HG03139 (cell line): ENCODE data around the gene CSMD2.
"Not testable (repeated sequence)": the region's sequence is repeated elsewhere in the genome, so short reads cannot be mapped to it uniquely, and the experiment has no call there.

Source experiments
- ATAC-seq: cut with Tn5 transposase; IDR thresholded peaks from one replicate; pipeline ENCODE4 v1.9.1; 2021; ENCODE audit not compliant: unreplicated experiment

Gene CSMD2

DNA sequence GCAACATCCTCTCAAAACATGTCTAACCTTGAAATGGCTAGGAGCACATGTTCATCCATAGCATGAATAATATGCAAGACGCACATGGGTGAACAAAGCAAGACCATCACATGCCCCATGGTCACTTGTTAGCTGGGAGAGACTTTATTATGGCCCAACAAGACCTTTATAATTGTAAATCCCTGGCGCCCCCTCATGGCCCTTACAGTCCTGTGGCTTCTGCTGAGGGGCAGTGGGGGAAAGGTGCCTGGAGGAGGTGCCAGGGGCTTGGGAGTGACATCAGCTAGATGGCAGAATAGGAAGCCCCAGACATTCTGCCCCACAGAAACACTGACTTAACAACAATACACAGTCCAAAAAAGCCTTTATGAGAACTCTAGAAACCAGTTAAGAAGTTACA is 51.7 kb downstream of the CSMD2 start:
- no peak for ATAC-seq

DNA sequence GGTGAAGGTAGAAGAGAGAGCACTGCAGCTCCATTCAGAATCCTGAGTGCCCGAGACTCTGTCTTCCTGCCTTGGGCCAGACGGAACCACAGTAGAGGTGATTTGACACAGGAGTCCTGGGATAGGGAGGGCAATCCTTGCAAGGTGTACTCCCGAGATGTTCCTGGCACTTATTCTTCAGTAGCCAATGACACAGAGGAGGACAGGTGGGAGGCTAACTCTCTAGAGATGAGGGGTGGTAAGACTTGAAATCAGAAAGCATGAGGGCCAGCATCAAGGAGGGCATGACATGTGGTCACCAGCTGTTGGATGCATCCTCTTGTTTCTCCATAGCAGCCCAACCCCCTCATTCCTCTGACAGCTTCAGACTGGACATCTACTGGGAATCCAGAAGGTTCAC is 56.3 kb downstream of the CSMD2 start:
- no peak for ATAC-seq

DNA sequence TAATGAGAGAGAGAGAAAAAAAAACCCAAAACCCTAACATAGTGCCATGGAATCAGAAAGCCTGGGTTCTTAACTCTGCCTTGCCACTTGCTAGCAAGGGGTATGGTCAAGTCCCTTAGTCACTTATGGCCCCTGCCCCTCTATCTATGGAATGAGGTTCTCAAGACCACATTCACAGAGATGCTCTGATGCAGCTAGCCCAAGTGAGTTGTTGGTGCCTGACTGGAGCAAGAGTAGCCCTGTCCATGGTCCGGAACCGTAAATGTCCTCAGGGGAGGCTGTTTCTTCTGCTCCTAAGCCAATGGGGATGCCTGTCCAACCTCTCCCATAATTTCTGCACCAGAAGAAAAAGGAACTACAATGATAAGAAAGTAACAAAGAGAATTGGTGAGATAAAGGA is 56.8 kb downstream of the CSMD2 start:
- no peak for ATAC-seq

DNA sequence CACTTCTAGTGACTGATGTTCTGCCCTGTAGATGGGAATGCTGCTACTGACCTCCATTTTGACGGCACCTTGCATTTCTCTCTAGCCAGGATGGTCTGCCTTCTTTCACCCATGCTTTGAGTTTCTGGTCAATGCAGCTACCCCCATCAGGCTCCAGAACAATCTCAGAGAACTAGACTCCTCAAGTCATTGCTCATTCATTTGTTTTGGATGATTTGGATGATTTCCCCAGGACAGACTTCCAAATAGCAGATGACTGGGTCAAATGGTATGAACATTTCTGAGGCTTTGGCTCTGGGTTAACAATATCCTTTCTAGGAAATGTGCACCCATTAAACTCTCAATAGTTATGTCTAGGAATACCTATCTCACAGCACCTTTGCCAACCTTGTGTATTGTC is 63.9 kb downstream of the CSMD2 start:
- no peak for ATAC-seq

DNA sequence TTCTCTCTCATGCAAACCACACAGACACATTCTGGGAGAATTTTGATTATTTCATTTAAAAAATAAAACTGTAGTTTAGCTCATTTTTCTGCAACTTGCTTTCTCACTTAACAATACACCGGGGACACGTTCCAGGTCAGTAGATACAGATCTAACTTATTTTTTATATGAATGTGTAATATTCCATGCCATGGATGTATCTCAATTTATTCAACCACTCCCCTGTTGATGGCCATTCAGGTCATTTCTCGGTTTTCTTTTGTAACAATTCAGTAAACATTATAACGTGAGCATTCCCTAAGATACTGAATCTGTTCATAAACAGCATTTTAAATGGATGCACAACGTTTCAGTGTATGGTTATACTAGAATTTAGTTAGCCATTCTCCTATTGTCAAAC is 64.7 kb downstream of the CSMD2 start:
- no peak for ATAC-seq

DNA sequence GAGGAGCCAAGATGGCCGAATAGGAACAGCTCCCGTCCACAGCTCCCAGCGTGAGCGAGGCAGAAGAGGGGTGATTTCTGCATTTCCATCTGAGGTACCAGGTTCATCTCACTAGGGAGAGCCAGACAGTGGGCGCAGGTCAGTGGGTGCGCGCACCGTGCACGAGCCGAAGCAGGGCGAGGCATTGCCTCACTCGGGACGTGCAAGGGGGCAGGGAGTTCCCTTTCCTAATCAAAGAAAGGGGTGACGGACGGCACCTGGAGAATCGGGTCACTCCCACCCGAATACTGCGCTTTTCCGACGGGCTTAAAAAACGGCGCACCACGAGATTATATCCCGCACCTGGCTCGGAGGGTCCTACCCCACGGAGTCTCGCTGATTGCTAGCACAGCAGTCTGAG is 72.6 kb downstream of the CSMD2 start:
- not testable (repeated sequence) for ATAC-seq

DNA sequence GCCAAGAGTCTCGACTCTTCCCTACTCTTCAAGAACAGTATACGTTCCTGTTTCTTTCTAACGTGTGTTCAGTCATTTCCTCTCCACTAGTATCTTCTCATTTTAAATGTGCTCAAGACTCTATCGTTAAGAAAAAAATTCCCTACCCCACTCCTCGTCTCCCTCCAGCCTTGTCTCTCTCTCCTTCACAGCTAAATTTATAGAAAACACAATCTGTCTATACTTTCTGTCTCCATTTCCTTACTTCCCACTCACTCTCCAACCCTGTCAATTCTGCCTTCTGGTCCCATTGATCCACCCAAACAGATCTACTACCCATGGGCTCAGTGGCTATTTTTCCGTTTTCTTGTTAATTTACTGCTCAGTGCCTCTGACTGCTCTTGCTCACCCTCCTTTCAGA is 75.3 kb downstream of the CSMD2 start:
- ATAC-seq = no peak

DNA sequence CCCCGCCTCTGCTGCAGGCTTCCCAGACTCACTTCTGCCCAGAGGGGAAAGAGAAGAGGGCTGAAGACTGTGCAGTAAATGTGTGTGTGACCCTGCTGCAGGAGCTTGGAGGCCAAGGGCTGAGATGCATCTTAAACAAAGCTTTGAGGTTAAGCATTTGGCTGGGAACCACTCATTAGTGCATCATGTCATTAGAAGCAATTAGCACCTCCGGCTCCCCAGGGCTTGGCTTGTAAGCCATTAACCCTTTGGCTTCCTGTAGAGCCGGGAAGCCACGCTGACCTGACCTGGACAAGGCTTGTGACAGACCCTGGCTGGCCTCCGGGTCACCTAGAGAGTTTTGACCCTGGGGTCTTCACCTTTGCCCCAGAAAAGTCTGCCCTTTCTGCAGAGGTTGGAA is 77.0 kb downstream of the CSMD2 start:
- no peak for ATAC-seq

DNA sequence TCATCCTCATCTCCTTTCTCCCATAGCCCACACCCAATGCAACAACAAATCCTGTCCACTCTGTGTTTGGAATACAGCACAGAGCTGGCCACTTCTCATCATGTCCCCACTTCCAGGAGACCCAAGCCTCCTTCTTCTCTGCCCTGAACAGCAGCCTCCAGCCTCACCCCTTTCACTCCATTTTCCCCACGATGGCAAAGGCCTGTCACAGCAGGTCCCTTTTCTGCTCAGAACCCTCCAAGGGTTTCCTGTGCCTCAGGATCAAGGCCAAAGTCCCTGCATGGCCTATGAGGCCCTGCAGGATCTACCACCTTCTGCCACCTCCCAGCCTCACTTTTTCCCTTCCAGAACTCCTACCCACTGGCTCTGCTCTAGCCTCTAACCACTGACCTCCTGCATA is 78.5 kb downstream of the CSMD2 start:
- ATAC-seq = no peak

DNA sequence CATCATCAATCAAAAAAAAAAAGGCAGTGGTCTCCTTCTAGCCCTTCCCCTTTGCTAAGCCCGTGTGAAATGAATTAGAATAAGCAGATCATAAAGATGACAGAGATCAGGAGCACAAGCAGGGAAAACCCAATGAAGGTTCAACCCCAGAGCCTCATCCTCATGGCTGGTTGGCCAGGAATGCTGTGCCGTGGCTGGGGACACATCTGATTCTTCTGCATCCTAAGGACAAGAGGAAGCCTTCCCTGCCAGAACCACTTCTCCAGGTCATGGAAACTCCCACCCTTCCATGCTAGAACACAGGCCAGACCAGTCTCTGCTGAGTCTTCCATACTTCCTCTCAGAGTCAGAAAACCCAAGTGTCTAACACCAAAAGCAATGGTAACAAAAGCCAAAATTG is 81.1 kb downstream of the CSMD2 start:
- no peak for ATAC-seq

DNA sequence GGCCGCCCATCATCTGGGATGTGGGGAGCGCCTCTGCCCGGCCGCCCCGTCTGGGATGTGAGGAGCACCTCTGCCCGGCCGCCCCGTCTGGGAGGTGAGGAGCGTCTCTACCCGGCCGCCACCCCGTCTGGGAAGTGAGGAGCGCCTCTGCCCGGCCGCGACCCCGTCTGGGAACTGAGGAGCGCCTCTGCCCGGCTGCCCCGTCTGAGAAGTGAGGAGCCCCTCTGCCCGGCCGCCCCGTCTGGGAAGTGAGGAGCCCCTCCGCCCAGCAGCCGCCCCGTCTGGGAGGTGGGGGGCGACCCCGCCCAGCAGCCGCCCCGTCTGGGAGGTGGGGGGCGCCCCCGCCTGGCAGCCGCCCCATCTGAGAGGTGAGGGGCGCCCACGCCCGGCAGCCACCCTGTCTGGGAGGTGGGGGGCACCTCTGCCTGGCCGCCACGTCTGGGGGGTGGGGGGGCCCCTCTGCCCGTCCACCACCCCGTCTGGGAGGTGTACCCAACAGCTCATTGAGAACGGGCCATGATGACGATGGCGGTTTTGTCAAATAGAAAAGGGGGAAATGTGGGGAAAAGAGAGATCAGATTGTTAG is 82.9 kb downstream of the CSMD2 start:
- ATAC-seq = not testable (repeated sequence)

DNA sequence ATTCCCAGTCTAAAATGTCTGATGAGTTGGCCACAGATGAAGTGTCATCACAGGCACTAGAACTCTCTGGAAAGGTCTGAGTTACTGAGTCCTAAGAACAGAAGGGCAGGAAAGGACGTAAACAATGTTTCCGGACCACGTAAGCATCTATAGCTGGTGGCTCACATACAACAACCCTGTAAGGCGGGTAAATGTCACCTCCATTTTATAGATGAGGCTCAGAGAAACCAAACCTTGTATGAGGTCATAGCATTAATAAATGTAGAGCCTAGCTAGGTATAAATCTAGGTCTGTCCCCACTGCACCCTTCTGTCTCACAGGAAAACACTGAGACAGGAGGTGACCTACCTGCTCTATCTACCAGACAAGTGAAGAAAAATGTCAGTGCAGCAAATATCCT is 86.6 kb downstream of the CSMD2 start:
- ATAC-seq = no peak

DNA sequence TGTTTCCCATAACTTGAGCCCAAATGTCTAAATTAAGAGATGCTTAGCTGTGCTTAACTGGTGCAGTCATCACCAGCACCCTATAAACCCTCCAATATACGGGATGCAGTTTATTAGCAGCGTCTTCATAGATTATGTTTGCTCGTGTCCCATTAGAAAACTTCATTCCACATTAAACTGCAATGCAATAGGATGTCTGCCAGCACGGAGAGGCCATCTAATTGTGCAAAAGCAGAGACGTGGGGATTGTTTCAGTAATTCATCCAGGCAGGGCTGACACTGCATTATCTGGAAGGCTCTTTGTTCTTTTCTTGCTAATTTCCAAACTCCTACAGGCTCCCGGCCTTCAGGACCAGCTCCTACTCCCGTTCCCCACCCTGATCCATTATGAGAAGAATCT is 89.5 kb downstream of the CSMD2 start:
- ATAC-seq = no peak

DNA sequence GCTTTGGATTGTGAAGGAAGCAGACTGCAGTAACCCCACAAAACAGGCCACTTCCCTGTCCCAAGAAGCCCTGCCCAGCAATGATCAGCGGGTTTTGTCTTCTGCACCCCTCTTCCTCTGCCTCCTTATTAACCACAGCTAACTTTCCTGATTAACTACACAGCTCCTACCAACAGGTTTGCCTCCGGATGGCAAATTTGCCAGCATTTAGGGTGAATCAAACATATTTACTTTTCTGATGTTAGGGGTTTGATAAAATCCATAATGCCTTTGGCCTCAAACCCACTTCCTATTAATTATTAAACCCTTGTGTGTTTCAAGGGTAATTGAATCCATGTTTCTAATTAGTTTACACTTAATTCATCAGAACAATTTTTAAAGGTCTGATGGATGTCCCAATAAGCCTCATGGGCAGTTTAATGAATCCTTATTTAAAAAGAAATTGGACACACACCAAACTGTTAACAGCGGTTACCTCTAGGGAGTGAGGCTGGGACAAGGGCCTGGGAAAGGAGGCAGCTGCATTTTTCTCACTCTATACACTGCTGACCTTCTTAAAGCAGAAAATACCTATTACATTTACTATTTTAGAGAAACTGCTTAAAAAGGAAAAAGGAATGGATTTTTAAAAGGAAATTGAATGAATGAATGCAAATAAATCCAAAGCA is 91.9 kb downstream of the CSMD2 start:
- ATAC-seq = no peak

DNA sequence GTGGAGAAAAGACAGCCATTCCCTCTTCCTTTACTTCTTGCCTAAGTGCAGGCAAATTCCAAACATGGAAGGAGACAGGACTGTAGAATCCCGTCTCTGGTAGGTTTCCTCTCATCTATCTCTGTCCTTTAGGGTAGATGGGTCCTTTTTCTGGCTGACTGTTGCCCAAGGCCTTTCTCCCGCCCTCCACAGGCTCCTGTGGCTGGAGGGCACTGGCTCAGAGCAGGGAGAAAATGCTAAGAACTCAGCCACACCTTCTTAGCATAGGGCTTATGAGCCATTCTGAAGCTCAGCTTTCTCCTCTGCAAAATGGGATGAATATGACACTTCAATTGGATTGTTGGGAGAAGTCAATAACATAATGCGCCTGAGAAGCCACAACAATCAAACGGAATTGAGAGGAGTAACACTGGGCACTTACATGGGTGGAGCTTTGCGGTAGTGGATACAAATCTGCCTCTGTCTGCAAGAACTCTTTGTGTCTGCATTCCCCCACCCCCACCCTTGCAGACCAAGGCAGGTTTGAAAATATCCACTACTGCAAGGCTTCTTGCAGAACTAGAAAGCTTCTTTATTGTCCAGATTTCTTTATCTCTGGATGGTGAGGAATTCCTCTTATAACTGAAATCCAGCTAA is 94.7 kb downstream of the CSMD2 start:
- no peak for ATAC-seq

DNA sequence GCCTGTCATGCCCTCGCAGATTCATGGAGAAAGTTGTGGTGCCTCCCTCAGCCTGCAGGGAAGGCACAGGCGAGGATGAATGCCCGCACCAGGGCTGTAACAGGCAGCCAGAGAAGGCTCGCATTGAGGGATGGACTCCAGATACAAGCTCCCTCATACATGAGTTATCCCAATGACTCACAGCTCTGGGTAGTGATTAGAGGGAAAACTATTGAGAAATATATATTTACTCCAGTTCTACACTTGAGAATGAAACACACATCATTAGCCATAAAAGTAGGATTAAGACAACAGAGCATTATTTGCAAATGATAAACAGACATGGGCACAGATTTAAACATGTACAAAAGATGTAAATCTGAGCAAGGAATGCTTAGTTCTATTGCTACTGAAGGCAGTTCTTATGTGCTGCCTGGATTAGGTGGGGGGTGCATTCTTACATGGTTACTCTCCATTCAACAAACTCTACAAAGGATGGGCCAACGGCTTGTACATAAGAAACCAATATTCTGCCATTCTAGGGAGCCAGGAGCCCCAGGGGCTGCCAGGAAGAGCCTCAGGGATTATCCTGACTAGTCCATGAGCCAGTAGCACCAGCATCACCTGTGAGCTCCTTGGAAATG is 97.9 kb downstream of the CSMD2 start:
- ATAC-seq = no peak

DNA sequence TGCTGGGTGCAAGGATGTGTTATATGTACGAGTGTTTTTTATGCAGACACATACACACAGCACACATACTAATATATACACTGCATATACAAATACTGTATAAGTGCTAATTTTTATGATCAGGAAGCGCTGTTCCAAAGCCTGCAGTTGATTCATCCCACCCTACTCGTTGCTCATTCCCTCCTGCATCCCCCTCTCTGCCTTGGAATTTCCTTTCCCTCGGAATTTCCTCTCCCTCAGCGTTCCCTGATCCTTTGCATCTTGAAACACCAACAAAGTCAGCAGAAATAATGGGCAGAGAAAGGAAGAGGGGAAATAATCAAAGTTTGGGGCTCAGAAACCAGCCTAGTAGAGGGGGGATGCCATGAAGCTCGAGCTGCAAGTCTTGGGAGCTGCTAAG is 98.9 kb downstream of the CSMD2 start:
- no peak for ATAC-seq

DNA sequence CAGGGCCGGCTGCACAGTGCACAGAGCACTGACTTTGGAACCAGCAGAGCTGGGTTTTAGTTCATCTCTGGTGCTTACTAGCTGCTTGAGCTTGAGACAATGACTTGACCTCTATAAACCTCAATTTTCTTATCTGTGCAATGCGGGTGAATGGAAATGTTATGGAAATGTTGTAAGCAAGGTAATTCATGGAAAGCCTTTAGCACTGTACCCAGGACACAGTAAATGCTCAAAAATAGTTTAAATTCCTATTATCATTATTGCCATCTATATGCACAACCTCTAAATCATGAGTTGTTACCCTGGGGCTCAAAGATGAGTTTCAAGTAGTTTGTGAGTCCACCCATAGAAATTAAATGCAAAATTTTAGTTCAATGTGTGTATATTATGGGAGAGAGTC is 99.5 kb downstream of the CSMD2 start:
- ATAC-seq = no peak

DNA sequence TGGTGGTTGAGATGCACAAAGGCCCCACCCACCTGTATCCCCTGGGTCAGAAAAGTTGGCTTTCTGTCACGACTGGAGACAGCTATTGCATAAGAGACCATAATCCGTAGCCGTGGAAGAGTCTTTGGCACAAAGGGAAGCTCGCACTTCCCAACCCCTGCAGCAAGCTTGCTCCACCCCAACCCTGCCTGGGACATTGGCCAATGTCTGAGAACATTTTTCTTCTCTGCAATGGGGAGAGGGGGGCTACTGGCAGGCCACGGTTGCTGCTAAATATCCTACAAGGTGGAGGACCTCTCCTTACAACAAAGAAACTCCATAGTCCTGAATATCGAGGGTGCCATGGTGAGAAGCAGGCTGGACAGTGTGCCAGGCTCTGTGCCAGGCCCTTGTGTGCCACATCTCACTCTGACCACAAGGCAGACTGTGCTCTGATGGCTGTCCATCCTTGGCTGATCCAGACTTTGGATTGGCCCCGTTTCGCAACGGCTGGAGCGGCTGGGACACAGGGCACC is 104.1 kb downstream of the CSMD2 start:
- ATAC-seq = no peak

DNA sequence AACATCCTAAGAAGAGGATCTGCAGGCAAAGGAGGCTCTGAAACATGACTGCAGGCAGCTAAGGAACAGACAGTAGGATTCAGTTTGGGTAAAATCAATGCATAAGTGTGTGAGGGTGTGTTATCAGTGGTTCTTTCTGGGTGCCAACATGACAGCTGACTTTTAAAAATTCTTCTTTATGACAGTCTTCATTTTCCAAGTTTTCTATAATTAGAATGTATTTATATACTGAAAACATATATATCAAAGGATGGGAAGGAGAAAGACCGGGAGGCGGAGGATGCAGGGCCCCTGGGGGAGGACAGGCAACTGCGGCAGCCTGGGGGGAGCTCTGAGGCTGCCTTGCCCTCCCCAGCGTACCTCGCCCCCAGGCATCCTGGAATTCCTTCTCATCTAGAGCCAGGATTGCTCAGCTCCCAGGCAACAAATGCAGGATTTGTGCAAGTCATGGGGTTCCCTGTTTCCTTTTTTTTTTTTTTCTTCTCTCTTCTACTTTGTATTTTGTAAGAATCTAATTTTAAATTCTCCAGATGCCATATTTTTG is 104.8 kb downstream of the CSMD2 start:
- ATAC-seq = no peak

DNA sequence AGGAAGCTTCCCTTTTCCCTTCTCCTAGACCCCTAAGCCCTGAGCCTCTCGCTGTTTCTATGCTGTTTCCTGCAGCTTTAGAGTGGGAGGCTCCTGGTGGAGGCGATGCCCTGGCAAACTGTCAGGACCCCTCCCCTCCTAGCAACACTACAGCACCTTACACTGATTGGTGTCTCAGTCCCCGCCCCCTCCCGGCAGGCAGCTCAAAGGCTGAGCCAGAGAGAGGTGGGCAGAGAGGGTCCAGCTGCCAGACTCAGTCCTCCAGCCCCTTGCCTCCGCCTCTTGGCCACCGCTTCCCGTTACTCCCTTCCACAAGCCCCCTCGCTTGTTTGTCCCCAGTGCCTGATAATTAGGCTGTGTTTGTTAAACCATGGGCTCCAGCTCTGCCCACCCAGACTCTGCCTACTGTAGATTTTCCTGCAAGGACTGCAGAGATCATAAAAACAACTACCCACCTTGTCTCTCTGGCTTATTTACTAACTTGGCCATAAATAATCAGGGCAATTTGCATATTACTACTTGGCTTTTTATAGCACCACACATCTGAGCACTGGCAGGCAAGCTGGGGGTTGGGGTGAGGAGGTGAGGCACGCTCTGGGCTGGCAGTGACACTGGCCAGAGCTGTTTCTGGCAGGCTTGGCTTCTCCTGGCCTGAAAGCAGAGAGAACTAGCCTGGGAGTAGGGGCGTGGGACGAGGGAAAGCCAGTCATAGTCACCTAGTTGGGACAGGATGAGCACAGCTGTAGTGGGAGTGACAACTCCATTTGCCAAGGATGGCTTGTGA is 107.5 kb downstream of the CSMD2 start:
- ATAC-seq = no peak
